Coronary artery (tissue), 2 donors: ENCODE data around the gene TOR4A.
A peak's percentile ranks its signal among the peaks of the same experiment; 100 is the strongest.

ENCODE experiments used
- DNase-seq: peaks from one replicate; pipeline ENCODE4 v3.0.0-alpha.2; 2017; ENCODE audit warnings: low spot score
- H3K27ac ChIP-seq, 2 donors: fragments of 200-600 bp; sonication (generic); one replicate each; pipeline ENCODE4 v1.5.1; 2016 to 2019
- H3K4me3 ChIP-seq: fragments of 200-600 bp; sonication (generic); 2 replicates; pipeline ENCODE4 v1.5.1; 2016; ENCODE audit warnings: mild to moderate bottlenecking, moderate library complexity
- CTCF ChIP-seq: fragments of 200-600 bp; sonication (generic); IDR thresholded peaks from one replicate; pipeline ENCODE4 v1.5.1; 2019; ENCODE audit warnings: antibody characterized with exemption

The TOR4A gene

GRCh38 chr9:137295849-137296669 is 18.5 kb downstream of the TOR4A start:
- H3K27ac ChIP-seq, result peak overlapping the region in 1 of 2 donors; percentile 76
- no peak for DNase-seq

GRCh38 chr9:137296670-137297664 is 19.4 kb downstream of the TOR4A start:
- no peak for TF ChIP-seq CTCF
- Histone ChIP-seq H3K4me3 (peak overlapping the region; percentile 70), H3K27ac (peak overlapping the region in 1 of 2 donors; percentile 76)
- no peak for DNase-seq

More at GRCh38 chr9:137295849-137296669, 18.5 kb downstream of the TOR4A start:
- no peak for TF ChIP-seq CTCF
- H3K4me3 ChIP-seq, result peak overlapping the region; percentile 70

GRCh38 chr9:137297966-137298365 is 20.4 kb downstream of the TOR4A start:
- TF ChIP-seq CTCF, result no peak
- peak overlapping the region; percentile 5 to 76 for H3K27ac ChIP-seq
- DNase-seq, result no peak
- no peak overlapping the region for H3K4me3 ChIP-seq

GRCh38 chr9:137298401-137299202 is 21.1 kb downstream of the TOR4A start:
- H3K27ac ChIP-seq, result peak overlapping the region in 1 of 2 donors; percentile 76

GRCh38 chr9:137299203-137299565 is 21.7 kb downstream of the TOR4A start:
- H3K27ac ChIP-seq, result peak overlapping the region in 1 of 2 donors; percentile 76
- TF ChIP-seq CTCF, result no peak
- peak overlapping the region; percentile 69 for H3K4me3 ChIP-seq
- DNase-seq, result no peak

More at GRCh38 chr9:137298401-137299202, 21.1 kb downstream of the TOR4A start:
- no peak for TF ChIP-seq CTCF
- H3K4me3 ChIP-seq, result peak overlapping the region; percentile 69
- DNase-seq, result no peak

GRCh38 chr9:137299938-137300337 is 22.4 kb downstream of the TOR4A start:
- no peak for TF ChIP-seq CTCF
- Histone ChIP-seq H3K4me3 (peak overlapping the region; percentile 69), H3K27ac (peak overlapping the region in 1 of 2 donors; percentile 80)
- DNase-seq, result no peak
